ENCODE measurements around the gene MAPK8.

The MAPK8 gene

GRCh38 chr10:48305905-48306264, 592 bp upstream of the MAPK8 start:
- ChIA-PET POLR2A (no interaction called here), CTCF (no interaction called here)
- TF ChIP-seq BHLHE40 (IDR thresholded peaks at IDR 0.05; ENCODE audit: borderline replicate concordance) = no peak
- TF ChIP-seq SUZ12 (IDR thresholded peaks at IDR 0.05) = no peak
- TF ChIP-seq FOXA1 (IDR thresholded peaks at IDR 0.05) = no peak
- TF ChIP-seq PKNOX1 (IDR thresholded peaks at IDR 0.05) = no peak
- no peak for TF ChIP-seq SP1 (IDR thresholded peaks at IDR 0.05)
- no peak for TF ChIP-seq FOXM1 (IDR thresholded peaks at IDR 0.05; ENCODE audit: borderline replicate concordance)
- no peak for TF ChIP-seq FOXK2 (IDR thresholded peaks at IDR 0.05)
- no peak for TF ChIP-seq CTBP1 (IDR thresholded peaks at IDR 0.05; ENCODE audit: borderline replicate concordance)
- no peak for TF ChIP-seq ZNF384 (IDR thresholded peaks at IDR 0.05)
- TF ChIP-seq ARNT (IDR thresholded peaks at IDR 0.05) = no peak
- no peak for TF ChIP-seq TARDBP (IDR thresholded peaks at IDR 0.05)
- no peak for TF ChIP-seq NFRKB (IDR thresholded peaks at IDR 0.05)
- no peak for TF ChIP-seq ELF4 (IDR thresholded peaks at IDR 0.05)
- no peak for TF ChIP-seq LEF1 (IDR thresholded peaks at IDR 0.05; ENCODE audit: borderline replicate concordance)
- no peak for TF ChIP-seq HDGF (IDR thresholded peaks at IDR 0.05; ENCODE audit: borderline replicate concordance)
- no peak for DNase-seq (ENCODE audit: extremely low spot score)

- POLR2A ChIA-PET = no interaction called here
- DNase-seq (ENCODE audit: extremely low spot score) = peak; percentile 68
Measured at GRCh38 chr10:48306870-48307710, 613 bp downstream of the MAPK8 start.

GRCh38 chr10:48307711-48308018, 1.2 kb downstream of the MAPK8 start:
- ChIA-PET POLR2A (no interaction called here), CTCF (no interaction called here)
- no peak for TF ChIP-seq FOXM1 (IDR thresholded peaks at IDR 0.05; ENCODE audit: borderline replicate concordance)
- no peak for TF ChIP-seq FOXA1 (IDR thresholded peaks at IDR 0.05)
- no peak for TF ChIP-seq ELF4 (IDR thresholded peaks at IDR 0.05)
- no peak for TF ChIP-seq ZNF384 (IDR thresholded peaks at IDR 0.05)
- no peak for TF ChIP-seq TARDBP (IDR thresholded peaks at IDR 0.05)
- no peak for TF ChIP-seq PKNOX1 (IDR thresholded peaks at IDR 0.05)
- TF ChIP-seq ARNT (IDR thresholded peaks at IDR 0.05) = no peak
- no peak for TF ChIP-seq HDGF (IDR thresholded peaks at IDR 0.05; ENCODE audit: borderline replicate concordance)
- TF ChIP-seq FOXK2 (IDR thresholded peaks at IDR 0.05) = no peak
- TF ChIP-seq LEF1 (IDR thresholded peaks at IDR 0.05; ENCODE audit: borderline replicate concordance) = no peak
- TF ChIP-seq CTBP1 (IDR thresholded peaks at IDR 0.05; ENCODE audit: borderline replicate concordance) = no peak
- DNase-seq (ENCODE audit: extremely low spot score) = no peak

More at GRCh38 chr10:48306870-48307710, 613 bp downstream of the MAPK8 start:
- CTCF ChIA-PET = no interaction called here
- TF ChIP-seq FOXM1 (IDR thresholded peaks at IDR 0.05; ENCODE audit: borderline replicate concordance) (no peak), FOXK2 (IDR thresholded peaks at IDR 0.05) (no peak), LEF1 (IDR thresholded peaks at IDR 0.05; ENCODE audit: borderline replicate concordance) (no peak), TARDBP (IDR thresholded peaks at IDR 0.05) (no peak)

GRCh38 chr10:48309711-48310226, 3.3 kb downstream of the MAPK8 start:
- ChIA-PET CTCF (interaction anchor here (0.6 to 1.4 kb wide), 6 partner anchors 9 to 1422 kb away, joined by 3 to 4 read pairs (median 3); no protein-coding TSS in a partner anchor), POLR2A (no interaction called here)
- TF ChIP-seq FOXM1 (IDR thresholded peaks at IDR 0.05; ENCODE audit: borderline replicate concordance) = no peak
- TF ChIP-seq PKNOX1 (IDR thresholded peaks at IDR 0.05) = peak; percentile 49
- no peak for DNase-seq (ENCODE audit: extremely low spot score)

- CTCF ChIA-PET = no interaction called here
- no peak for TF ChIP-seq ELF4 (IDR thresholded peaks at IDR 0.05)
- no peak for DNase-seq (ENCODE audit: extremely low spot score)
- POLR2A ChIA-PET = no interaction called here
Measured at GRCh38 chr10:48314107-48314506, 7.6 kb downstream of the MAPK8 start.

GRCh38 chr10:48316236-48316635, 9.8 kb downstream of the MAPK8 start:
- ChIA-PET CTCF (no interaction called here), POLR2A (no interaction called here)
- no peak for TF ChIP-seq ZNF384 (IDR thresholded peaks at IDR 0.05)
- TF ChIP-seq FOXA1 (IDR thresholded peaks at IDR 0.05) = no peak
- TF ChIP-seq FOXK2 (IDR thresholded peaks at IDR 0.05) = no peak
- TF ChIP-seq PKNOX1 (IDR thresholded peaks at IDR 0.05) = no peak
- TF ChIP-seq ELF4 (IDR thresholded peaks at IDR 0.05) = no peak
- no peak for TF ChIP-seq SUZ12 (IDR thresholded peaks at IDR 0.05)
- no peak for TF ChIP-seq FOXM1 (IDR thresholded peaks at IDR 0.05; ENCODE audit: borderline replicate concordance)
- no peak for TF ChIP-seq SP1 (IDR thresholded peaks at IDR 0.05)
- DNase-seq (ENCODE audit: extremely low spot score) = no peak
